ENCODE data around the gene MYO18A.

- no peak for TF ChIP-seq CTCF (IDR thresholded peaks at IDR 0.05; ENCODE audit: insufficient read depth, low read length)
- TF ChIP-seq, protein P1, sequence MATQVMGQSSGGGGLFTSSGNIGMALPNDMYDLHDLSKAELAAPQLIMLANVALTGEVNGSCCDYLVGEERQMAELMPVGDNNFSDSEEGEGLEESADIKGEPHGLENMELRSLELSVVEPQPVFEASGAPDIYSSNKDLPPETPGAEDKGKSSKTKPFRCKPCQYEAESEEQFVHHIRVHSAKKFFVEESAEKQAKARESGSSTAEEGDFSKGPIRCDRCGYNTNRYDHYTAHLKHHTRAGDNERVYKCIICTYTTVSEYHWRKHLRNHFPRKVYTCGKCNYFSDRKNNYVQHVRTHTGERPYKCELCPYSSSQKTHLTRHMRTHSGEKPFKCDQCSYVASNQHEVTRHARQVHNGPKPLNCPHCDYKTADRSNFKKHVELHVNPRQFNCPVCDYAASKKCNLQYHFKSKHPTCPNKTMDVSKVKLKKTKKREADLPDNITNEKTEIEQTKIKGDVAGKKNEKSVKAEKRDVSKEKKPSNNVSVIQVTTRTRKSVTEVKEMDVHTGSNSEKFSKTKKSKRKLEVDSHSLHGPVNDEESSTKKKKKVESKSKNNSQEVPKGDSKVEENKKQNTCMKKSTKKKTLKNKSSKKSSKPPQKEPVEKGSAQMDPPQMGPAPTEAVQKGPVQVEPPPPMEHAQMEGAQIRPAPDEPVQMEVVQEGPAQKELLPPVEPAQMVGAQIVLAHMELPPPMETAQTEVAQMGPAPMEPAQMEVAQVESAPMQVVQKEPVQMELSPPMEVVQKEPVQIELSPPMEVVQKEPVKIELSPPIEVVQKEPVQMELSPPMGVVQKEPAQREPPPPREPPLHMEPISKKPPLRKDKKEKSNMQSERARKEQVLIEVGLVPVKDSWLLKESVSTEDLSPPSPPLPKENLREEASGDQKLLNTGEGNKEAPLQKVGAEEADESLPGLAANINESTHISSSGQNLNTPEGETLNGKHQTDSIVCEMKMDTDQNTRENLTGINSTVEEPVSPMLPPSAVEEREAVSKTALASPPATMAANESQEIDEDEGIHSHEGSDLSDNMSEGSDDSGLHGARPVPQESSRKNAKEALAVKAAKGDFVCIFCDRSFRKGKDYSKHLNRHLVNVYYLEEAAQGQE (IDR thresholded peaks at IDR 0.05; ENCODE audit: insufficient replicate concordance, low read depth): no peak
- no peak for TF ChIP-seq GABPA (IDR thresholded peaks at IDR 0.05; ENCODE audit: low read depth)
Measured at GRCh38 chr17:29042026-29042678, 138.0 kb downstream of the MYO18A start.
